Keratinocyte (primary cell): Measurements from ENCODE around the gene TBC1D14.

Source experiments
- EZH2 ChIP-seq: IDR thresholded peaks from one replicate; pipeline ENCODE4 v1.6.1; 2012; ENCODE audit warnings: inconsistent platforms, mild to moderate bottlenecking, low read length, moderate library complexity
- TF ChIP-seq, protein P1 (sequence below), 3 experiments: IDR thresholded peaks in 1 of 3; conservative IDR thresholded peaks in 1 of 3; optimal IDR thresholded peaks in 1 of 3; 2 replicates in 2 of 3; 3 replicates in 1 of 3; pipeline versions ENCODE3 to v1.5.1; 2011; ENCODE audit warnings: low read length in 3 of 3, mild to moderate bottlenecking in 3 of 3, moderate library complexity in 2 of 3, control low read depth in 1 of 3, inconsistent platforms in 1 of 3; ENCODE audit not compliant: insufficient read depth in 2 of 3; ENCODE audit errors: extremely low read depth in 1 of 3

DNA sequence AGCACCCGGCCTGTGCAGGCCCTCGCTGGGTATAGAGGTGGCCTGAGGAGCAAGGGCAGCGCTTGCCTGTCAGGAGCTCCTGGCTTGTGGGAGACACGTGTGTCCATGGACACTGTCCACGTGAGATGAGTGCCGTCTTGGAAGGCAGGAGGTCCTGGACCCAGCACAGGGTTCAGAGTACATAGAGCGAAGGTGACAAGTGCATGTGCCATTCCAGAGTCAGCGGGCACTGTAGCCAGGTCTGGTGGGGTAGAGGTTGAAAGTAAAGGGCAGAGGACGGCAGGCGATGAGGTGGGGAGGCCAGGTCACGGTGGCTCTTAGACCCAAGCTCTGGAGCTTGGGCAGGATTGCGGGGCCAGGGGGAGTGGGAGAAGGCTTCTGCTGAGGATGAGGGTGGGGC lies 105.2 kb downstream of the TBC1D14 start:
- TF ChIP-seq, protein P1, sequence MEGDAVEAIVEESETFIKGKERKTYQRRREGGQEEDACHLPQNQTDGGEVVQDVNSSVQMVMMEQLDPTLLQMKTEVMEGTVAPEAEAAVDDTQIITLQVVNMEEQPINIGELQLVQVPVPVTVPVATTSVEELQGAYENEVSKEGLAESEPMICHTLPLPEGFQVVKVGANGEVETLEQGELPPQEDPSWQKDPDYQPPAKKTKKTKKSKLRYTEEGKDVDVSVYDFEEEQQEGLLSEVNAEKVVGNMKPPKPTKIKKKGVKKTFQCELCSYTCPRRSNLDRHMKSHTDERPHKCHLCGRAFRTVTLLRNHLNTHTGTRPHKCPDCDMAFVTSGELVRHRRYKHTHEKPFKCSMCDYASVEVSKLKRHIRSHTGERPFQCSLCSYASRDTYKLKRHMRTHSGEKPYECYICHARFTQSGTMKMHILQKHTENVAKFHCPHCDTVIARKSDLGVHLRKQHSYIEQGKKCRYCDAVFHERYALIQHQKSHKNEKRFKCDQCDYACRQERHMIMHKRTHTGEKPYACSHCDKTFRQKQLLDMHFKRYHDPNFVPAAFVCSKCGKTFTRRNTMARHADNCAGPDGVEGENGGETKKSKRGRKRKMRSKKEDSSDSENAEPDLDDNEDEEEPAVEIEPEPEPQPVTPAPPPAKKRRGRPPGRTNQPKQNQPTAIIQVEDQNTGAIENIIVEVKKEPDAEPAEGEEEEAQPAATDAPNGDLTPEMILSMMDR (optimal IDR thresholded peaks at IDR 0.05 in 1 of 3, IDR thresholded peaks at IDR 0.05 in 1 of 3, conservative IDR thresholded peaks at IDR 0.05 in 1 of 3; ENCODE audit: extremely low read depth in 1 of 3, insufficient read depth in 2 of 3, low read length in 3 of 3) = no peak
- TF ChIP-seq EZH2 = no peak
